SIG-M5 treated with dmso at 0.1 percent for 504 hours (cell line): ENCODE data around the gene HSD17B1.
"Not testable (repeated sequence)": the region's sequence is repeated elsewhere in the genome, so short reads cannot be mapped to it uniquely, and the experiment has no call there.

Experiments used
- DNase-seq: peaks from one replicate; lab custom pipeline; 2025; ENCODE audit not compliant: unreplicated experiment; lab: John Stamatoyannopoulos, UW

The HSD17B1 gene

DNA sequence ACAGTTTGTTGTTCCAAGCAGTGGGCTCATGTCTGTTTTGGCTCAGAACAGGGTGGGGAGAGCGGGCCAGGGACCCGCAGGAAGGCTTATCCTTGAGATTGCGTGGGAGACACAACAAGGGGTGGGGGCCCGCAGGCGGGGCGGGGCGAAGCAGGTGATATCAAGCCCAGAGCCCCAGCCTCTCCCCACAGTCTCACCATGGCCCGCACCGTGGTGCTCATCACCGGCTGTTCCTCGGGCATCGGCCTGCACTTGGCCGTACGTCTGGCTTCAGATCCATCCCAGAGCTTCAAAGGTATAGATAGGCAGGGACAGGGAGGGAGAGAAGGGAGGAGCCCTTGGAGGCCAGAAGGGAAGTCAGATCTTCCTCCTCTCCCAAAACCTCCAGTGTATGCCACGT is at the start of gene HSD17B1:
Gene HSD17B1 (plus strand): TSS at position 188 of the 400 bp plus-strand sequence. CDS start 11 bp downstream, at position 199.
- not testable (repeated sequence) for DNase-seq

DNA sequence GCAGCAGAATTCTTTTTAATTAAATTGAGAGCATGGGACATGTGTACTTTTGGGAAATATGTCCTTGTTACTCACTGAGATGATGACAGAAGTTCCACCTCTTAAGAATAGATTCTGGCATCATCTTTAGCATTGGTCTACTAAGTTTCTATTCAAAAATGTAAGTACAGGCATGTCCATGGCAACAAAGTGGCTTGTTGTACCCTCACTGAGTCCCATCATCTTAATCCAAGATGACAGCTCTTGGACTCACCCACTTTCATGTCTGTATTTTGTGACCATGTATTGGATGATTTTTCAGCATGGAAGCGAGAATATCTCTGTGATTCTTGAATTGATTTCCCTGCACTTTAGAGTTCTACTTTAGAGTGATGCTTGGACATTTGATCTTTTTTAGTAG is 49.8 kb upstream of the HSD17B1 start:
- DNase-seq, result no peak

DNA sequence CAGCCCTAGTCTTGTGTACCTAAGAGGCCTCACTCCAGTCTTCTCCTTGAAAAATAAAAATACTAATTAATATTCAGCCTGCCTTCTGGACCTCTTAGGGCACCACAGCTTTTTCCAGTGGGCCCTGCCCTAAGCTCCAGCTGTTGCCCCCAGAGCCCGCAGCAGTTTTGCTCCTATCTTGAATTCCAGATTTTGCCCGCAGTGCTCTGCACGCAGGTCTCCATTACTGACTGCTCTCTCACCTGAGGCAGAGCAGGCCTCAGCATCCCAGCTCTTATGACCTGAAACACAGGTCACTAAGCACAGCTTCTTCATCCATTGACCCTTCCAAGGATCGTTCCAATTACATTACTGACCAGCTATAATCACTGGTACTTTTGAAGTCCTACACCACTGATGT is 45.1 kb upstream of the HSD17B1 start:
- DNase-seq, result no peak

DNA sequence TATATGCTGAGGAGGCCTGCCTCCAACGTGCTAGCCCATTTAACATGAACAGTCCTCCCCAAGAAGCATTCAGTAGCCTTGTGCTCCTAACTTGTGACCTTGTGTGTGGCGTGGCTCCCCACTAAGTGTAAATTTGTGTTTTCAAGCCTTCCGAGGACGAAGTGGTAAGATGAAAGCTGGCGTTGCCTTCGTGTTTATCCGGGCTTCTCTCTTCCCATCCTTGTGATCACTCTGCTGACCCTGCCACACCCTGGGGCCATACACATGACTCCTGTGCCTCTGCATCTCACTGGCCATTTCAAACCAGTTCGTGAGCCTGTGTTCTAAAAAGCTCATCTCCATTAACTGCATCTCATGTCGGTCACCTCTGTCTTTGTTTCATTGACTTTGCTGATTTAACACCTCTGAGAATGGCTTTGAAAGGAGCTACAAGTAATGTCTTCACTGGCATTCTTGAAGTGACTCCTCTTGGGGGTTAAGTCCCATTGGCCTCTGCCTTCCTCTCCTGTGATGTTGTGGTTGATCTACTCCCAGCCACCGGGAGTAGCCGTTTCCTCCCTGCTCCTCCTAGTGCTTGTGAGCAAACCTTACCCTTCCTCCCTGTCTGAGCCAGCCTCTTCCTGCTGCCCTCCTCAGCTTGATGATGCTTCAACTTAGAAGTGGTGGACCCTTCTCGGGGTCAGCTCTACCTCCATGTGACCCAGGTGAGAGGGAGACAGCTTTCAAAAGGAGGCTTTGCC is 44.1 kb upstream of the HSD17B1 start:
- DNase-seq, result no peak

- no peak for DNase-seq
Observed at GRCh38 chr17:42509409-42509808, 43.3 kb upstream of the HSD17B1 start.

- no peak for DNase-seq
Observed at GRCh38 chr17:42509841-42510240, 42.9 kb upstream of the HSD17B1 start.

GRCh38 chr17:42512246-42512645 is 40.5 kb upstream of the HSD17B1 start:
- no peak for DNase-seq

- no peak for DNase-seq
Observed at GRCh38 chr17:42512733-42513251, 39.9 kb upstream of the HSD17B1 start.

GRCh38 chr17:42513686-42514085 is 39.0 kb upstream of the HSD17B1 start:
- DNase-seq, result no peak

DNA sequence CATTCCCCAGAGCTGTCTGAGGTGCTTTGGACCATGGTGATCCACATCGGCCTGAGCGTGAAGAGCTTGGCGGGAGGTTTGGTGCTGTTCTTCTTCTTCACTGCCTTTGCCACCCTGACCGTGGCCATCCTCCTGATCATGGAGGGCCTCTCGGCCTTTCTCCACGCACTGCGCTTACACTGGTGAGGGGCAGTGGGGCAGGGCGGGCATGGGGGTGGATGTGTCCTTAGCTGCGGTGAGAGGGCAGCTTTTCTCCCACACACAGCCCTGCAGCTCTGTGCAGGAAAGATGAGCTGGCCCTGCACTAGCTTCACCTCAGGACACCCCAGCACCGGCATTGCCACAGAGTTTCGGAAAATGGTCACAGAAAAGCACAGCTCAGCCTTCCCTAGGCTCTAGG is 38.4 kb upstream of the HSD17B1 start:
- DNase-seq, result no peak

DNA sequence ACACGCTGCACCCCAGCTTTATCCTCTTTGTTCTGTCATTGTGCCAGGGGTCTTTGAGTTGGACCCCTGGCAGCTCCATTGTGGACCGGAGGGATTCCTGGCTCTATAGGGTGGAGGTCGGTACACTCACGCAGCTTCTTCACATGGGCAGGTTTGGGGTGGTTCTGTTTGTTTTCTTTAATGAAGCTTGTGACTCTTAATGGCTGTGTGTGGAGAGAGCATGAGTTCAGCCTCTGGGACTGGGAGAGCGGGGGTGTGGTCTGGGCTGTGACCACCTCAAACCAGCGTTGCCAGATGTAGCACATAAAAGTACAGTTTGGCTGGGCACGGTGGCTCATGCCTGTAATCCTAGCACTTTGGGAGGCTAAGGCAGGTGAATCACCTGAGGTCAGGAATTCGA is 37.9 kb upstream of the HSD17B1 start:
- no peak for DNase-seq

- peak; percentile 67 for DNase-seq
Observed at GRCh38 chr17:42517516-42517915, 35.2 kb upstream of the HSD17B1 start.

- peak; percentile 24 for DNase-seq
Observed at GRCh38 chr17:42518046-42518754, 34.5 kb upstream of the HSD17B1 start.

DNA sequence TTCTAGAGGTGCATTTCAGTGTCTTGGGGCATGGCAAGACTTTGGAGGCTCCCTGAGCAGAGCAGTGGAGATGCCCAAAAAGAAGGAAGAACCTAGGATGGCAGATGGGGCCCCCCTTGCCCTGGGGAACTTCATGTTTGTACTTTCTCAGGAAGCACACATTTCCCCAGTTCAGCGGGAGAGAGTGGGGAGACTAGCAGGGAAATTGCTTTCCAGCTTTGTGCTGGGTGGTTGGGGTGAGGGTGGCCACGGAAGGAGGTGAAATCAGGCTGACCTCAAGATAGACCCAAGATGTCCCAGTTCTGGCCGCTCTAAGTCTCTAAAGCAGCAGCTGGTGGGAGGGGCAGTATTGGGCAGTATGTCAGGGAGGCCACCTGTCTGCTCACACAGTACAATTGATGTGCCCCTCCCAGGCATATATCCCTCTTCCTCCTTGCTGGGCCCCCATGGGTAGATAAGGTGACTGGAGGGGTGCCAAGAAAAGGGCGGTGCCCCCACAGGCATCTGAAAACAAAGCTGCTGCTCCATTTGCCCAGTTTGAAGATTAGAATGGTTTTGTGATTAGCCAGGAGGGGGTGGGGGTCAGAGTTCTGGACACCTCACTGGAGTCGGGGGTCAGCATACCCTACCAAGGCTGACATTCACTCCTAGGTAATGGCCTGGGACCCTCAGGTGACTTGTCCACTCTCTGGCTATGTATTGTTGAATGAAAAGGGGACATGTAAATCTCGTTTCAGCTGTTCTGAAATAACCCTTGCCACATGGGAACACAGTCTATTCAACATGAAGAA is 33.8 kb upstream of the HSD17B1 start:
- DNase-seq, result no peak

DNA sequence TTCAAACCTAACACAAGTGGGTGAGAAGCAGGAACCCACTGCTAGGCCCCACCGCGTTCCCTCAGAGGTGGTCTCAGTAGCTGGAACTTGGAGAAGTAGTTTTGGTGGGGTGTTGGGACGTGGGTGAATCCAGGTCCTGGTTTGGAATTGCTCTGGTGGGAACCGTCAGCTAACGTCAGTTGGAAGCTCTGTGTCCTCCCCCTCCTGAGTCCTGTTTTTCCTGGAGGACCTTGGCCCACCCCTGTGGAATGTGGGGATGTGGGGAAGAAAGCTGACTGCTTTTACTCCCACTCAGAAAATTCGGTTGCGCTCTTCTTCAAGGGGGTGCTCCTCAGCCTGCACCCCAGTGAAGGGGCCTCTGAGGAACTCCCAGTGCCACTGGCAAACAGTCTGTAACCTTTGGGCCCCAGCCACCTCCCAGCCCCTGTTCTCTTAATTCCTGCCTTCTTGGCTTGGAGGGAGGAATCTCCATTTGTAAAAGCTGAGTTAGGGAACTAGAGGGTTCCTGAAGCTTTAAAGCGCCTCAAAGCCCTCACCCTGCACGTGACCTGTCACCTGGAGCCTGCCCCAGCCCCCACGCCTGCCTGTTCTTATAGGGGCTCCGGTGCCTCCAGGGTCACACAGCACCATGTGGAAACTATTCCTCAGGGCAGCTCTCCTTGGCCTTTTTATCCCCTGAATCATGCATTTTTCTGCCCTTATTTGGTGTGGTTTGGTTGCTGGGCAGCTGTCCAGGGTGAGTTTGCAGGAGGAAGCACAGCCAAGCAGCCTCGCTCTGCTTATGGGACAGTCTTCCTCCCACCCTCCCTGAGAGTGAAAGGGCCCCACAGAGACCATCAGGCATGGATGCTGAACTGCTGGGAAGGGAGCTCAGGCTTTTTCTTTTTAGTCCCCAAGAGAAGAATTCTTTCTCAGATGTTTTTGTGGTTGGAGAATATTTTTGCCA is 32.9 kb upstream of the HSD17B1 start:
- no peak for DNase-seq

- DNase-seq, result no peak
Observed at GRCh38 chr17:42520540-42520951, 32.2 kb upstream of the HSD17B1 start.

- no peak for DNase-seq
Observed at GRCh38 chr17:42521036-42521435, 31.7 kb upstream of the HSD17B1 start.

DNA sequence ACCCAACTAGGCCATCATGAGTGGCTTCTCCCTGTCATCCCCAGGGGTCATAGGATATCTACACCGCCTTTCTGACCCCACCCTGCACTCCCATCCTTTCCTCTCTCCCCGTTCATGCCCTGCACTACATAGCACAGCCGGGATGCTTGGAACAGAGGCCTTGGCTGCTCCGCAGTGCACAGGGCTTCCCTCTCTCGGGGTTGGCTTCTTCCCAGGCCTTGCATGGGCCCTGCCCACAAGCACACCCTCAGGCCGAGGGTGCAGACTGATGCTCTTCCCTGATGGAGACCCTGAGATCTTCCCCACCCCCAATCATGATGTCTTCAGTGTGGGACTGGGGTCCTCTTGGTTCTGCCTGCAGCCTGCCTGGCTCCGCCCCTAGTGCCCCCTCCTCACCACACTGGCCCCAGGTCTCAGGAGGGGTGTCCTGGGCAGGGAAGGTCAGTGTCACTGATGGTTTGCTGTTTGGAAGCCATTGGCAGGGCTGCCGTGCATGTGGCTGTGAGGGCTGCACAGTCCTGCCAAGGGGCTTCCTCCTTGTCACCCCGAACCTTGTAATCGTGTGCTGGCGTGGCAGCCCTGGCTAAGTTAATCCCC is 31.0 kb upstream of the HSD17B1 start:
- no peak for DNase-seq

DNA sequence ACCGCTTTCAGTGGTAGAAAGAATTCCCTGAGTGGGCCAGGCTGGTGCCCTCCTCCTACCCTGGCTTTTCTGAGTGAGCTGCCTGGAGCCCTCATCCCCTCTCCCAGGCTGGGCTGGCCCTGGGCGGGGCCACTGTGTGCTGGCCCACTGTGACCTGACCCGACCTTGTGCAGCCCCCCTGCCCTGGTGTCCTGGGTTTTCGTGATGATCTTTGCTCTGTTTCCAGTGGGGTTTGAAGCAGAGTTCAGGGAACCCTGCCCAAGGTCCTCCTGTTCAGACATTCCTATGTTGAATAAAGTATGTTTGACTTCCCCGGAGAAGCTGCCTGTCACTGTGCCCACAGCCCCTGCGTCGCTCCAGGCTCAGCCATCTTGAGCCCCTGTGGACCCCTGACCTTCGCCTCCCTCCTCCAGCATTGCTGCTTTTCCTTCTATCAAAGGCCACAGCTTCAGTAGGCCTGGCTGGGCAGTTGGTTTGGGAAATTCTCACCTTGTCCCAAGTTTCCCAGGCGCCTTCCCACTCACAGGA is 30.4 kb upstream of the HSD17B1 start:
- DNase-seq, result no peak

DNA sequence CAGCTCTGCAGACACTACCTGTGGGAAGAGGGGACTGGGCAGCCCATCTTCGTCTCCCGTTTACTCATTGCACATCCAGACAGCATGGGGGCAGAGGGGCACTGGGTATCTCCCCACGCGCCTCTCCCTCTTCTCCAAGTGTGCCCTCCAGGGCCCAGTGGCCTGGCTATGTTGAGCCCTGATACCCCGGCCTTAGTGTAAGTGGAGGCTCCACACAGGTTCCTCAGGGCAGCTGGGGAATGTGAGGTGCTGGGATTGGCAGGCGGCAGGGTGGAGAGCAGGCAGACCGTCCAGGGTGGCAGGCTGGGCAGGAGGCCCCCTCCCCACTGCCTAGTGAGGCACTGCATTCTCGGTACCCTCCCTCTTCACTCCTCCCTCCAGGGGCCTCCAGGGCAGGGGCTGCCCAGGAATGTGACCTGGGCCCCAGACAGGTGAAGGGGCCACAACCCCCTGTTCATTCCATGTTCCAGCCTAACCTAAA is 29.9 kb upstream of the HSD17B1 start:
- no peak for DNase-seq
